ENCODE measurements around the gene GALNT10.

DNA sequence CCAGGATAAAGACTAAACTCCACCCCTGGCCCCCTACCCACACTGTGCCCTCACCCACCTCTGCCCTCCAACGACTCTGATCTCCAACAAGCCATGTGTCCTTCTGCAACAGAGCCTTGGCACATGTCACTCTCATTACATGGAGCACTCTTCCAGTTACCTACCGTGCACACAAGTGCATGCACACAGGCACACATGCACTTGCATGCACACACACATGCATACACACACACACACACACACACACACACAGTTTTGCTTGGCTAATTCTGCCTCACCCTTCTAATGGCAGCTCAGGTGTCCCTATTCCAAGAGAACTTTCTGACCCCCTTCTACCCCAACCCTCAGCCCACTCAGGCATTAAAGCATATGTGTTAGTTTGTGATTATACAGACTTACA is 19.6 kb downstream of the GALNT10 start:
- TF ChIP-seq, protein P1, sequence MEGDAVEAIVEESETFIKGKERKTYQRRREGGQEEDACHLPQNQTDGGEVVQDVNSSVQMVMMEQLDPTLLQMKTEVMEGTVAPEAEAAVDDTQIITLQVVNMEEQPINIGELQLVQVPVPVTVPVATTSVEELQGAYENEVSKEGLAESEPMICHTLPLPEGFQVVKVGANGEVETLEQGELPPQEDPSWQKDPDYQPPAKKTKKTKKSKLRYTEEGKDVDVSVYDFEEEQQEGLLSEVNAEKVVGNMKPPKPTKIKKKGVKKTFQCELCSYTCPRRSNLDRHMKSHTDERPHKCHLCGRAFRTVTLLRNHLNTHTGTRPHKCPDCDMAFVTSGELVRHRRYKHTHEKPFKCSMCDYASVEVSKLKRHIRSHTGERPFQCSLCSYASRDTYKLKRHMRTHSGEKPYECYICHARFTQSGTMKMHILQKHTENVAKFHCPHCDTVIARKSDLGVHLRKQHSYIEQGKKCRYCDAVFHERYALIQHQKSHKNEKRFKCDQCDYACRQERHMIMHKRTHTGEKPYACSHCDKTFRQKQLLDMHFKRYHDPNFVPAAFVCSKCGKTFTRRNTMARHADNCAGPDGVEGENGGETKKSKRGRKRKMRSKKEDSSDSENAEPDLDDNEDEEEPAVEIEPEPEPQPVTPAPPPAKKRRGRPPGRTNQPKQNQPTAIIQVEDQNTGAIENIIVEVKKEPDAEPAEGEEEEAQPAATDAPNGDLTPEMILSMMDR (optimal IDR thresholded peaks at IDR 0.05 in 1 of 3, IDR thresholded peaks at IDR 0.05 in 1 of 3, conservative IDR thresholded peaks at IDR 0.05 in 1 of 3; ENCODE audit: extremely low read depth in 1 of 3, insufficient read depth in 2 of 3, low read length in 3 of 3): no peak
- no peak for TF ChIP-seq EZH2 (IDR thresholded peaks at IDR 0.05; ENCODE audit: low read length)

All from keratinocyte (primary cell).